DOHH2 (cell line): ENCODE results near the gene CHRDL1.

Experiments
- H3F3A ChIP-seq: fragments of 200-600 bp; sonication (generic), shearing (Covaris generic); 2 replicates; pipeline ENCODE4 v1.6.0; 2016; ENCODE audit warnings: antibody characterized with exemption, mild to moderate bottlenecking; ENCODE audit not compliant: control insufficient read depth, insufficient read depth
- H3K27ac ChIP-seq: fragments of 200-600 bp; sonication (generic); 2 replicates; pipeline ENCODE4 v1.5.1; 2014; ENCODE audit warnings: low read depth, mild to moderate bottlenecking, low read length, moderate library complexity
- H3K27me3 ChIP-seq: fragments of 200-600 bp; sonication (generic); 2 replicates; pipeline ENCODE4 v1.6.1; 2014; ENCODE audit warnings: mild to moderate bottlenecking, low read length, mixed read lengths; ENCODE audit not compliant: control insufficient read depth
- H3K36me3 ChIP-seq: fragments of 200-600 bp; sonication (generic); 2 replicates; pipeline ENCODE4 v1.6.1; 2014; ENCODE audit warnings: mild to moderate bottlenecking, low read length, moderate library complexity, mixed read lengths; ENCODE audit not compliant: control insufficient read depth
- H3K4me1 ChIP-seq: fragments of 200-600 bp; sonication (generic); 2 replicates; pipeline ENCODE4 v1.6.1; 2014; ENCODE audit warnings: mild to moderate bottlenecking, low read length, mixed read lengths; ENCODE audit not compliant: control insufficient read depth
- H3K4me2 ChIP-seq: fragments of 200-600 bp; sonication (generic); 2 replicates; pipeline ENCODE4 v1.6.0; 2014; ENCODE audit warnings: mild to moderate bottlenecking, low read length, moderate library complexity
- H3K4me3 ChIP-seq: fragments of 200-600 bp; sonication (generic); 2 replicates; pipeline ENCODE4 v1.5.1; 2014; ENCODE audit warnings: mild to moderate bottlenecking, low read length, mixed read lengths
- H3K79me2 ChIP-seq: fragments of 200-600 bp; sonication (generic); 2 replicates; pipeline ENCODE4 v1.6.1; 2014; ENCODE audit warnings: mild to moderate bottlenecking, low read length, mixed read lengths; ENCODE audit not compliant: control insufficient read depth
- H3K9me2 ChIP-seq: fragments of 200-600 bp; sonication (generic); replicated peaks from 2 replicates; pipeline ENCODE4 v1.6.1; 2014; ENCODE audit warnings: mild to moderate bottlenecking, low read length, mixed read lengths; ENCODE audit not compliant: control insufficient read depth
- H3K9me3 ChIP-seq: fragments of 200-600 bp; sonication (generic); 2 replicates; pipeline ENCODE4 v1.6.1; 2014; ENCODE audit warnings: antibody characterized with exemption, low read length, mixed read lengths; ENCODE audit not compliant: control insufficient read depth, insufficient read depth
- H4K20me1 ChIP-seq: fragments of 200-600 bp; sonication (generic); 2 replicates; pipeline ENCODE4 v1.6.0; 2014; ENCODE audit warnings: low read depth, mild to moderate bottlenecking, antibody characterized with exemption, low read length, moderate library complexity; ENCODE audit not compliant: control insufficient read depth, insufficient read depth
- EZH2phosphoT487 ChIP-seq: fragments of 200-600 bp; sonication (generic); IDR thresholded peaks from 2 replicates; pipeline ENCODE4 v1.6.1; 2017; ENCODE audit warnings: borderline replicate concordance, mild to moderate bottlenecking, antibody characterized with exemption, low read length, moderate library complexity, mixed read lengths
- TF ChIP-seq, protein P1 (sequence below): fragments of 200-600 bp; sonication (generic); IDR thresholded peaks from one replicate; pipeline ENCODE4 v1.5.1; 2014; ENCODE audit warnings: antibody characterized with exemption, mild to moderate bottlenecking, low read depth, low read length; ENCODE audit not compliant: poor library complexity, severe bottlenecking

Gene CHRDL1

DNA sequence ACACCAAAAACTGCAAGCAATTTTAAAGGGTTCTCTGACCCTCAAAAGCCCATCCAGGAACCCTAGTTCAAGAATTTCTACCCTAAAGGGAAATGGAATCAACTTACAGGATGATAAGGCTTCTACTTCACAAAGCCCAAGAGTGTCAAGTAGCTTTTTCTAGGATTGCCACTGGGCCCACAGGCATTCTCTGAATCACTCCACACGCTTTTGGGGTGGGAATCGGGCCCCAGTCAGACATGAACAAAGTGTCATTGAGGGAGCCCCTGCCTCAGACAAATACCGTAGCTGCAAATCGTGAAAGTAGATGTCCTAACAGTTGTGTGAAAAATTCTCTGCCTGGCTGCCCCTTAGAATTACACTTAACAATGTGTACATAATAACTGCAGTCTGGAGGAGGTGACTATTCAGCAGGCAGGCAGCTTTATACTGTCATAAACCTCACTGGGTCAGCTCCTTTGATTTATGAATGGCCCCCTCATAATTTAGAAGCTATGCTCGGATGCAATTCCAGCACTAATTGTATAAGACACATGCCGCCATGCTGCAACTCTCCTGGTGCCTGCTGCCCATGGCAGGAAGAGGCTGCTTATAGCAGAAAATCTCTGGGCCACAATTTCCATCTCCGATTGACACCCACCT, 36.7 kb downstream of the CHRDL1 start:
- Histone ChIP-seq H3K9me2 (no peaks in the 10 kb centered on the region), H3K4me3 (no peak overlapping the region), H3F3A (no peaks in the 10 kb centered on the region), H3K27me3 (no peaks in the 10 kb centered on the region), H3K4me2 (no peak overlapping the region), H3K79me2 (no peaks in the 10 kb centered on the region), H3K9me3 (no peaks in the 10 kb centered on the region), H4K20me1 (no peaks in the 10 kb centered on the region), H3K27ac (no peak overlapping the region), H3K36me3 (no peaks in the 10 kb centered on the region), H3K4me1 (no peaks in the 10 kb centered on the region)
- no peak for TF ChIP-seq EZH2phosphoT487
- TF ChIP-seq, protein P1, sequence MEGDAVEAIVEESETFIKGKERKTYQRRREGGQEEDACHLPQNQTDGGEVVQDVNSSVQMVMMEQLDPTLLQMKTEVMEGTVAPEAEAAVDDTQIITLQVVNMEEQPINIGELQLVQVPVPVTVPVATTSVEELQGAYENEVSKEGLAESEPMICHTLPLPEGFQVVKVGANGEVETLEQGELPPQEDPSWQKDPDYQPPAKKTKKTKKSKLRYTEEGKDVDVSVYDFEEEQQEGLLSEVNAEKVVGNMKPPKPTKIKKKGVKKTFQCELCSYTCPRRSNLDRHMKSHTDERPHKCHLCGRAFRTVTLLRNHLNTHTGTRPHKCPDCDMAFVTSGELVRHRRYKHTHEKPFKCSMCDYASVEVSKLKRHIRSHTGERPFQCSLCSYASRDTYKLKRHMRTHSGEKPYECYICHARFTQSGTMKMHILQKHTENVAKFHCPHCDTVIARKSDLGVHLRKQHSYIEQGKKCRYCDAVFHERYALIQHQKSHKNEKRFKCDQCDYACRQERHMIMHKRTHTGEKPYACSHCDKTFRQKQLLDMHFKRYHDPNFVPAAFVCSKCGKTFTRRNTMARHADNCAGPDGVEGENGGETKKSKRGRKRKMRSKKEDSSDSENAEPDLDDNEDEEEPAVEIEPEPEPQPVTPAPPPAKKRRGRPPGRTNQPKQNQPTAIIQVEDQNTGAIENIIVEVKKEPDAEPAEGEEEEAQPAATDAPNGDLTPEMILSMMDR: no peak

DNA sequence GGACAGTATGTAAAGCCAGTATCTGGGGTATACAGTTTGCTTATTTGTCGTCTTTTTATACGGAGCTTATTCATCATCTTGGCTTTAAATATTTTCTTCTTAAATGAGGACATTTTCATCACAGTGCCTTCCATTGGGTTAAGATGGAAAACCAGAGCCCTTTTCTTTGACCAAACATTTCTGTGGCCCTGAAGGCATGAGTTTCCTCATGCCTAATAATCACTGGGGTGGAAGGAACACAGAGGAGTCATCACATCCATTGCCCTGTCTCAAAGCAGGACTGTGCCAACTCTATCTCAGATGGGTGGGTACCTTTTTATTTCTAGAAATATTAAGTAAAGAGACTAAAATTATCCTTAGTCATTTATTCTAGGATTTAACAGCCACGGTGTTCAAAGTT, 40.0 kb downstream of the CHRDL1 start:
- Histone ChIP-seq H3K9me3 (no peaks in the 10 kb centered on the region), H3F3A (no peaks in the 10 kb centered on the region), H3K36me3 (no peaks in the 10 kb centered on the region), H3K4me2 (no peak overlapping the region), H3K4me3 (no peak overlapping the region), H3K4me1 (no peaks in the 10 kb centered on the region), H3K9me2 (no peaks in the 10 kb centered on the region), H3K27ac (no peak overlapping the region), H4K20me1 (no peaks in the 10 kb centered on the region), H3K27me3 (no peaks in the 10 kb centered on the region), H3K79me2 (no peaks in the 10 kb centered on the region)
- TF ChIP-seq EZH2phosphoT487: no peak
- TF ChIP-seq, protein P1: no peak

DNA sequence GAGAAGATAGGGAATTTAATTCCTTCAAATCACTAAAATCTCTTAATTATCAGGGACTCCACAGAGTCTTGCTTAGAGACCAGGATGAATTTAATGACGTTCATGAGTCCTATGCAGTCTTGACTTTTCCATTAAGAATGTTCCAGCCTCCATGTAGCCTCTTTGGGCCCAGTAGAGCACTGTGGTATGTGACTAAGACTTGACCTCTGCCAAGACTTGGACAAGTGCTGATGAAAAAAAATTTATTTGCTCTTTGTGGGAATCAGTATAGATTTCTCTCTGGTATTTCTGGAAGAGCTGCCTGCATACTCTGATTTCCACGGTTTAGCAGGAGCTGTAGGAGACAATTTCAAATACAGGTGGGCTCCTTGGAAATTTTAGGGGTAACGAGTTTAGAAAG, 40.6 kb downstream of the CHRDL1 start:
- Histone ChIP-seq H3K79me2 (no peaks in the 10 kb centered on the region), H3K4me2 (no peak overlapping the region), H3F3A (no peaks in the 10 kb centered on the region), H3K36me3 (no peaks in the 10 kb centered on the region), H3K4me1 (no peaks in the 10 kb centered on the region), H3K27ac (no peak overlapping the region), H3K9me3 (no peaks in the 10 kb centered on the region), H3K27me3 (no peaks in the 10 kb centered on the region), H3K9me2 (no peaks in the 10 kb centered on the region), H4K20me1 (no peaks in the 10 kb centered on the region), H3K4me3 (no peak overlapping the region)
- no peak for TF ChIP-seq EZH2phosphoT487
- TF ChIP-seq, protein P1: no peak
